Caco-2 (cell line): Measurements from ENCODE around the gene PIGP. TPM values are rescaled to one million over a fixed set of nuclear protein-coding genes. Genes with fewer than 3 reads are reported as not detected.

Experiments
- BruUV-seq: library from RNA; stranded (reverse); fragments of 400-500 nt; replicated peaks from 2 replicates; lab custom pipeline; 2021; lab: Mats Ljungman, UMichigan
- CTCF ChIA-PET: fragments of 300-600 bp; sonication (Branson Sonifier 250); formaldehyde crosslinking; loops from one replicate; lab custom pipeline; 2022; ENCODE audit warnings: antibody characterized with exemption; lab: Charles Lee
- POLR2A ChIA-PET: fragments of 300-600 bp; sonication (Branson Sonifier 250); formaldehyde crosslinking; loops from one replicate; lab custom pipeline; 2022; ENCODE audit warnings: antibody characterized with exemption; lab: Charles Lee
- DNase-seq, 2 experiments: peaks; one replicate each; pipeline versions ENCODE4 v3.0.0 to v3.0.0-alpha.2; 2020 to 2022
- H3K27me3 ChIP-seq: replicated peaks from 2 replicates; pipeline ENCODE4 v1.6.0; 2011; ENCODE audit warnings: low read length; ENCODE audit not compliant: control insufficient read depth, insufficient read depth
- H3K36me3 ChIP-seq: 2 replicates; pipeline ENCODE4 v1.5.1; 2011; ENCODE audit warnings: low read length; ENCODE audit not compliant: control insufficient read depth, insufficient read depth
- H3K4me1 ChIP-seq: fragments of 250-450 bp; sonication (Bioruptor Pico); 2 replicates; pipeline ENCODE4 v1.5.1; 2020; ENCODE audit warnings: mild to moderate bottlenecking
- H3K4me3 ChIP-seq: 2 replicates; pipeline ENCODE4 v1.5.1; 2011; ENCODE audit warnings: low read depth, mild to moderate bottlenecking, control low read depth, low read length
- H3K9me3 ChIP-seq: fragments of 250-450 bp; sonication (Bioruptor Pico); 2 replicates; pipeline ENCODE4 v1.5.1; 2020; ENCODE audit warnings: mild to moderate bottlenecking, moderate library complexity
- H3K27ac Mint-ChIP-seq: one replicate; pipeline ENCODE4 v1.8.0; 2022; ENCODE audit warnings: mixed read lengths; ENCODE audit not compliant: unreplicated experiment
- H3K27me3 Mint-ChIP-seq: one replicate; pipeline ENCODE4 v1.8.0; 2022; ENCODE audit warnings: mixed read lengths; ENCODE audit not compliant: insufficient read depth, unreplicated experiment
- H3K36me3 Mint-ChIP-seq: one replicate; pipeline ENCODE4 v1.8.0; 2022; ENCODE audit warnings: mild to moderate bottlenecking, mixed read lengths; ENCODE audit not compliant: insufficient read depth, unreplicated experiment
- H3K4me1 Mint-ChIP-seq: one replicate; pipeline ENCODE4 v1.8.0; 2022; ENCODE audit warnings: low read depth, mixed read lengths; ENCODE audit not compliant: unreplicated experiment
- H3K4me3 Mint-ChIP-seq: one replicate; pipeline ENCODE4 v1.8.0; 2022; ENCODE audit warnings: mild to moderate bottlenecking, moderate library complexity, mixed read lengths; ENCODE audit not compliant: unreplicated experiment
- H3K9me3 Mint-ChIP-seq: one replicate; pipeline ENCODE4 v1.8.0; 2022; ENCODE audit warnings: mixed read lengths; ENCODE audit not compliant: unreplicated experiment
- intact Hi-C: fragments of 100-400 bp; cut with micrococcal nuclease; formaldehyde crosslinking; loops from one replicate; pipeline ENCODE4 v1.10.0; 2022; ENCODE audit not compliant: unreplicated experiment
- total RNA-seq: library from RNA; stranded (reverse); gene quantifications from 2 replicates; pipeline ENCODE4 v1.2.3, GENCODE V29; 2022
- TF ChIP-seq, protein P1 (sequence below), 2 experiments: fragments of 200-600 bp in 1 of 2; IDR thresholded peaks; 1 replicate in 1 of 2; 2 replicates in 1 of 2; pipeline versions ENCODE4 v1.5.1 to v1.8.0; 2011 to 2022; ENCODE audit warnings: antibody characterized with exemption in 1 of 2, control low read depth in 1 of 2, inconsistent platforms in 1 of 2, low read depth in 1 of 2, low read length in 1 of 2, mild to moderate bottlenecking in 1 of 2, moderate library complexity in 1 of 2; ENCODE audit not compliant: insufficient read depth in 1 of 2, severe bottlenecking in 1 of 2, unreplicated experiment in 1 of 2

The PIGP gene
- total RNA-seq, 1 experiment from 2014 or later, result 23.4 TPM

DNA sequence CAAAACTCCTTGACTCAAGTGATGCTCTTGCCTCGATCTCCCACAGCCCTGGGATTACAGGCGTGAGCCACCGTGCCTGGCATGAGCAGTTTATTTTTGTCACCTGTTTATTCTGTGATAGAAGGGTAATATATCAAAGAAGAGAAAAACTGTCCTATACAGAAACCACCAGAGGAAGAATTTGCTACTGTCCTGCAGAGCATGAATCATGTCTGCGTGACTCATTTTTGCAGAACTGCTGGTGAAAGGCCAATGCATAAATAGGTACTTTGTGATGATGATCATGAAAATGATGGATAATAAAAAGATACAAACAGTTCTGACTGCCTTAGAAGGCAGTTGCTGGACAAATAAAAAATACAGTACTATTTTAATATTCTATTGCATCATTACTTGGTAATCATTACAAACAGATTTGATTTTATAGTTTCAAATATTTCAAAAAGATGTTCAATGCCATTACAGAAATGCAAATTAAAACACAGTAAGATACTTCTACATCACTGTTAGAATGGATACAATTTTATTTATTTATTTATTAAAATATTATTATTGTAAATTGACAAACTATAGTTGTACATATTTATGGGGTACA, 39.9 kb downstream of the PIGP start:
- no TSS peak for BruUV-seq
- H3K4me1 Mint-ChIP-seq, result no peaks in the 10 kb centered on the region
- Histone ChIP-seq H3K4me1 (no peaks in the 10 kb centered on the region), H3K4me3 (no peak overlapping the region), H3K36me3 (no peaks in the 10 kb centered on the region), H3K27me3 (no peaks in the 10 kb centered on the region), H3K9me3 (no peaks in the 10 kb centered on the region)
- TF ChIP-seq, protein P1, sequence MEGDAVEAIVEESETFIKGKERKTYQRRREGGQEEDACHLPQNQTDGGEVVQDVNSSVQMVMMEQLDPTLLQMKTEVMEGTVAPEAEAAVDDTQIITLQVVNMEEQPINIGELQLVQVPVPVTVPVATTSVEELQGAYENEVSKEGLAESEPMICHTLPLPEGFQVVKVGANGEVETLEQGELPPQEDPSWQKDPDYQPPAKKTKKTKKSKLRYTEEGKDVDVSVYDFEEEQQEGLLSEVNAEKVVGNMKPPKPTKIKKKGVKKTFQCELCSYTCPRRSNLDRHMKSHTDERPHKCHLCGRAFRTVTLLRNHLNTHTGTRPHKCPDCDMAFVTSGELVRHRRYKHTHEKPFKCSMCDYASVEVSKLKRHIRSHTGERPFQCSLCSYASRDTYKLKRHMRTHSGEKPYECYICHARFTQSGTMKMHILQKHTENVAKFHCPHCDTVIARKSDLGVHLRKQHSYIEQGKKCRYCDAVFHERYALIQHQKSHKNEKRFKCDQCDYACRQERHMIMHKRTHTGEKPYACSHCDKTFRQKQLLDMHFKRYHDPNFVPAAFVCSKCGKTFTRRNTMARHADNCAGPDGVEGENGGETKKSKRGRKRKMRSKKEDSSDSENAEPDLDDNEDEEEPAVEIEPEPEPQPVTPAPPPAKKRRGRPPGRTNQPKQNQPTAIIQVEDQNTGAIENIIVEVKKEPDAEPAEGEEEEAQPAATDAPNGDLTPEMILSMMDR (IDR thresholded peaks at IDR 0.05; ENCODE audit: insufficient read depth in 1 of 2, low read depth in 1 of 2, low read length in 1 of 2, severe bottlenecking in 1 of 2, unreplicated experiment in 1 of 2), result no peak
- no peak overlapping the region for H3K27ac Mint-ChIP-seq
- no peak for DNase-seq
- ChIA-PET POLR2A (no interaction called here), CTCF (no interaction called here)
- H3K4me3 Mint-ChIP-seq, result no peak overlapping the region
- H3K36me3 Mint-ChIP-seq, result no peaks in the 10 kb centered on the region
- no peaks in the 10 kb centered on the region for H3K9me3 Mint-ChIP-seq
- H3K27me3 Mint-ChIP-seq, result no peaks in the 10 kb centered on the region
- intact Hi-C loops, result no loop called here

DNA sequence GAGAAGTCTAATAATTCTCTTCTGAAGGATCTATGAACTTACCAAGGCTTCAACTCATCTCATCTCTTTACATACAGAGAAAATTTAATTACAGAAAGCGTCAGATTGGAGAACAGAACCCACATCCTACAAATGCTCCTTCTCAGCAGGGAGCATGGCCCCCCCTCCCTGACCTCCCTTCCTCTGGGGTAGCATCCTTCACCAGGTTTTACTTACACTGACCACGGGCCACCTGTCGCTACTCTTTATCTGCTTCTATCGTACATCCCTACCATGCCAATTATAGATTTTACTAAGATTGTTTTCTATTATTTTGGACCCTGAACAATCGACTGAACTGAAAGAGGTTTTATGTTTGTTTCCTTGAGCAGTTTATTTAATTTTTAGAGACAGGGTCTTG, 40.6 kb downstream of the PIGP start:
- Histone ChIP-seq H3K36me3 (no peaks in the 10 kb centered on the region), H3K4me3 (no peak overlapping the region), H3K4me1 (no peaks in the 10 kb centered on the region), H3K27me3 (no peaks in the 10 kb centered on the region), H3K9me3 (no peaks in the 10 kb centered on the region)
- Mint-ChIP-seq H3K27ac (no peak overlapping the region), H3K4me1 (no peaks in the 10 kb centered on the region), H3K4me3 (no peak overlapping the region), H3K27me3 (no peaks in the 10 kb centered on the region), H3K36me3 (no peaks in the 10 kb centered on the region), H3K9me3 (no peaks in the 10 kb centered on the region)
- CTCF ChIA-PET, result no interaction called here
- intact Hi-C loops, result no loop called here
- TF ChIP-seq, protein P1 (IDR thresholded peaks at IDR 0.05; ENCODE audit: insufficient read depth in 1 of 2, low read depth in 1 of 2, low read length in 1 of 2, severe bottlenecking in 1 of 2, unreplicated experiment in 1 of 2), result no peak
- POLR2A ChIA-PET, result no interaction called here
- DNase-seq, result no peak
- no TSS peak for BruUV-seq

DNA sequence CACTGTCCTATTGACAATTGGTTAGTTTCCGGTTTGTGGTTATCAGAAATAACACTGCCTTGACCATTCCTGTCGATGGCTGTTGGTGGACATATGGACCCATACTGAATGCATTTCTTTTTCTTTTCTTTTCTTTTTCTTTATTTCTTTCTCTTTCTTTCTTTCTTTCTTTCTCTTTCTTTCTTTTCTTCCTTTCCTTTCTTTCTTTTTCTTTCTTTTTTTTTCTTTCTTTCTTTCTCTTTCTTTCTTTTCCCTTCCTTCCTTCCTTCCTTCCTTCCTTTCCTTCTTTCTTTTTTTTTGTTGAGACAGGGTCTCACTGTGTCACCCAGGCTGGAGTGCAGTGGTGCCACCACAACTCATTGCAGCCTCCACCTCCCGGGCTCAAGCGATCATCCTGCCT, 42.0 kb downstream of the PIGP start:
- H3K4me1 Mint-ChIP-seq, result no peaks in the 10 kb centered on the region

More for the DNA sequence above, 42.0 kb downstream of the PIGP start:
- ChIA-PET CTCF (interaction anchor here (0.6 kb wide), 1 partner anchor 21 kb away, joined by 3 read pairs; no protein-coding TSS in a partner anchor), POLR2A (no interaction called here)
- H3K36me3 ChIP-seq, result no peaks in the 10 kb centered on the region
- Mint-ChIP-seq H3K27me3 (no peaks in the 10 kb centered on the region), H3K36me3 (no peaks in the 10 kb centered on the region), H3K27ac (no peak overlapping the region), H3K9me3 (no peaks in the 10 kb centered on the region), H3K4me3 (no peak overlapping the region)
- DNase-seq, result no peak
- BruUV-seq, result no TSS peak
- no peaks in the 10 kb centered on the region for H3K9me3 ChIP-seq
- intact Hi-C loops, result no loop called here
- no peak overlapping the region for H3K4me3 ChIP-seq
- no peaks in the 10 kb centered on the region for H3K27me3 ChIP-seq
- no peaks in the 10 kb centered on the region for H3K4me1 ChIP-seq
- TF ChIP-seq, protein P1 (IDR thresholded peaks at IDR 0.05; ENCODE audit: insufficient read depth in 1 of 2, low read depth in 1 of 2, low read length in 1 of 2, severe bottlenecking in 1 of 2, unreplicated experiment in 1 of 2), result no peak
